ENCODE results near the gene PPP2R1B. TPM values are rescaled to one million over a fixed set of nuclear protein-coding genes. Genes with fewer than 3 reads are reported as not detected.

The PPP2R1B gene
- total and polyA plus RNA-seq, 11 donors, result 4.2 to 99.9 (median 7.9) TPM

- 46 to 53% (median 46%) methylated on average over 9 of the region's 9 CpGs for WGBS, 4 donors
- DNase-seq (no peak), ATAC-seq (peak in 1 of 4 donors; percentile 26)
- TF ChIP-seq CTCF (IDR thresholded peaks at IDR 0.05) (no peak), POLR2A (IDR thresholded peaks at IDR 0.05) (no peak)
- H3K9me3 ChIP-seq, result no peaks in the 10 kb centered on the region
- peak overlapping the region; percentile 60 to 98 (median 88) for H3K27ac ChIP-seq
- H3K4me3 ChIP-seq, result peak overlapping the region in 5 of 12 donors; percentile 2 to 30 (median 10)
- H3K4me1 ChIP-seq, result peaks cover 2 to 68% (median 60%) of the 10 kb centered on the region in 12 donors
- H3K36me3 ChIP-seq, result peaks cover 0 to 38% (median 29%) of the 10 kb centered on the region in 9 donors
- H3K27me3 ChIP-seq, result no peaks in the 10 kb centered on the region
- intact Hi-C loops (cut with DNase I), result loop anchor here in 6 of 10 donors (1.0 to 5.0 kb wide), 2 partner anchors 30 to 37 kb away; partner anchors contain the start of gene PPP2R1B (in 5 of the 6)
Measured at GRCh38 chr11:111729831-111730311, 36.3 kb downstream of the PPP2R1B start.

- intact Hi-C loops (cut with DNase I), result loop anchor here in 1 of 10 donors (1.0 kb wide), 1 partner anchor 31 kb away; no protein-coding TSS in a partner anchor
- no peak for DNase-seq
- Histone ChIP-seq H3K27me3 (no peaks in the 10 kb centered on the region), H3K27ac (peak overlapping the region; percentile 60 to 98 (median 88)), H3K36me3 (peaks cover 0 to 44% (median 36%) of the 10 kb centered on the region in 9 donors), H3K4me1 (peaks cover 2 to 62% (median 54%) of the 10 kb centered on the region in 12 donors), H3K9me3 (no peaks in the 10 kb centered on the region), H3K4me3 (peak overlapping the region in 3 of 12 donors; percentile 5 to 30 (median 10))
- WGBS, 4 donors, result 74 to 77% (median 76%) methylated on average over 10 of the region's 10 CpGs
- no peak for TF ChIP-seq POLR2A (IDR thresholded peaks at IDR 0.05)
- TF ChIP-seq CTCF (IDR thresholded peaks at IDR 0.05), result no peak
- ATAC-seq, result peak in 1 of 4 donors; percentile 5
Measured at GRCh38 chr11:111729071-111729830, 36.9 kb downstream of the PPP2R1B start.

GRCh38 chr11:111727431-111727830 lies 38.8 kb downstream of the PPP2R1B start:
- DNase-seq, result no peak
- Histone ChIP-seq H3K4me3 (no peak overlapping the region), H3K36me3 (peaks cover 0 to 62% (median 54%) of the 10 kb centered on the region in 9 donors), H3K27me3 (no peaks in the 10 kb centered on the region), H3K9me3 (no peaks in the 10 kb centered on the region), H3K4me1 (peaks cover 0 to 47% (median 36%) of the 10 kb centered on the region in 12 donors), H3K27ac (peak overlapping the region in 2 of 12 donors; percentile 15 to 41)
- no peak for TF ChIP-seq CTCF (IDR thresholded peaks at IDR 0.05)
- no peak for TF ChIP-seq POLR2A (IDR thresholded peaks at IDR 0.05)
- 78 to 89% (median 84%) methylated on average over 7 of the region's 7 CpGs for WGBS, 4 donors
- no peak for ATAC-seq
- intact Hi-C loops (cut with DNase I), result no loop called here

GRCh38 chr11:111726301-111726713 lies 39.9 kb downstream of the PPP2R1B start:
- ATAC-seq, result no peak
- no peak overlapping the region for H3K4me3 ChIP-seq
- peaks cover 0 to 36% (median 25%) of the 10 kb centered on the region in 12 donors for H3K4me1 ChIP-seq
- intact Hi-C loops (cut with DNase I), result no loop called here
- H3K9me3 ChIP-seq, result no peaks in the 10 kb centered on the region
- H3K36me3 ChIP-seq, result peaks cover 0 to 74% (median 65%) of the 10 kb centered on the region in 9 donors
- TF ChIP-seq POLR2A (IDR thresholded peaks at IDR 0.05) (no peak), CTCF (IDR thresholded peaks at IDR 0.05) (no peak)
- 89 to 96% (median 94%) methylated on average over 9 of the region's 9 CpGs for WGBS, 4 donors
- no peaks in the 10 kb centered on the region for H3K27me3 ChIP-seq
- no peak for DNase-seq
- no peak overlapping the region for H3K27ac ChIP-seq
